Type B pancreatic cell (in vitro differentiated cells): Measurements from ENCODE around the gene GLRX3. TPM values are rescaled to one million over a fixed set of nuclear protein-coding genes. Genes with fewer than 3 reads are reported as not detected.
"Not testable (repeated sequence)": the region's sequence is repeated elsewhere in the genome, so short reads cannot be mapped to it uniquely, and the experiment has no call there.

Source experiments
- DNase-seq: peaks from one replicate; pipeline ENCODE4 v3.0.0; 2021; ENCODE audit warnings: mixed read lengths; ENCODE audit not compliant: unreplicated experiment; ENCODE audit errors: extremely low spot score
- H3K27ac Mint-ChIP-seq: 2 replicates; pipeline ENCODE4 v1.8.0; 2021; ENCODE audit warnings: mild to moderate bottlenecking, mixed read lengths
- H3K27me3 Mint-ChIP-seq: 2 replicates; pipeline ENCODE4 v1.8.0; 2021; ENCODE audit warnings: mixed read lengths
- H3K36me3 Mint-ChIP-seq: 2 replicates; pipeline ENCODE4 v1.8.0; 2021; ENCODE audit warnings: mixed read lengths
- H3K4me1 Mint-ChIP-seq: one replicate; pipeline ENCODE4 v1.8.0; 2021; ENCODE audit warnings: mixed read lengths; ENCODE audit not compliant: unreplicated experiment
- H3K4me3 Mint-ChIP-seq: 2 replicates; pipeline ENCODE4 v1.8.0; 2021; ENCODE audit warnings: mild to moderate bottlenecking, mixed read lengths
- H3K9me3 Mint-ChIP-seq: 2 replicates; pipeline ENCODE4 v1.8.0; 2021; ENCODE audit warnings: mixed read lengths
- total RNA-seq: library from RNA; stranded (reverse); gene quantifications from 2 replicates; pipeline ENCODE4 v1.2.1, GENCODE V29; 2021; ENCODE audit warnings: low replicate concordance
- TF ChIP-seq, protein P1 (sequence below): fragments of 200-600 bp; sonication (generic); conservative IDR thresholded peaks from 2 replicates; pipeline ENCODE4 v1.5.0; 2021; ENCODE audit warnings: antibody characterized with exemption, mild to moderate bottlenecking

The GLRX3 gene
- total RNA-seq, 1 donor from 2014 or later = 77.4 TPM

GRCh38 chr10:130201043-130201380, 64.8 kb downstream of the GLRX3 start:
- DNase-seq = no peak
- Mint-ChIP-seq H3K36me3 (no peaks in the 10 kb centered on the region), H3K4me3 (no peak overlapping the region), H3K4me1 (no peaks in the 10 kb centered on the region), H3K27me3 (no peaks in the 10 kb centered on the region), H3K9me3 (no peaks in the 10 kb centered on the region), H3K27ac (no peak overlapping the region)
- TF ChIP-seq, protein P1, sequence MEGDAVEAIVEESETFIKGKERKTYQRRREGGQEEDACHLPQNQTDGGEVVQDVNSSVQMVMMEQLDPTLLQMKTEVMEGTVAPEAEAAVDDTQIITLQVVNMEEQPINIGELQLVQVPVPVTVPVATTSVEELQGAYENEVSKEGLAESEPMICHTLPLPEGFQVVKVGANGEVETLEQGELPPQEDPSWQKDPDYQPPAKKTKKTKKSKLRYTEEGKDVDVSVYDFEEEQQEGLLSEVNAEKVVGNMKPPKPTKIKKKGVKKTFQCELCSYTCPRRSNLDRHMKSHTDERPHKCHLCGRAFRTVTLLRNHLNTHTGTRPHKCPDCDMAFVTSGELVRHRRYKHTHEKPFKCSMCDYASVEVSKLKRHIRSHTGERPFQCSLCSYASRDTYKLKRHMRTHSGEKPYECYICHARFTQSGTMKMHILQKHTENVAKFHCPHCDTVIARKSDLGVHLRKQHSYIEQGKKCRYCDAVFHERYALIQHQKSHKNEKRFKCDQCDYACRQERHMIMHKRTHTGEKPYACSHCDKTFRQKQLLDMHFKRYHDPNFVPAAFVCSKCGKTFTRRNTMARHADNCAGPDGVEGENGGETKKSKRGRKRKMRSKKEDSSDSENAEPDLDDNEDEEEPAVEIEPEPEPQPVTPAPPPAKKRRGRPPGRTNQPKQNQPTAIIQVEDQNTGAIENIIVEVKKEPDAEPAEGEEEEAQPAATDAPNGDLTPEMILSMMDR = no peak

DNA sequence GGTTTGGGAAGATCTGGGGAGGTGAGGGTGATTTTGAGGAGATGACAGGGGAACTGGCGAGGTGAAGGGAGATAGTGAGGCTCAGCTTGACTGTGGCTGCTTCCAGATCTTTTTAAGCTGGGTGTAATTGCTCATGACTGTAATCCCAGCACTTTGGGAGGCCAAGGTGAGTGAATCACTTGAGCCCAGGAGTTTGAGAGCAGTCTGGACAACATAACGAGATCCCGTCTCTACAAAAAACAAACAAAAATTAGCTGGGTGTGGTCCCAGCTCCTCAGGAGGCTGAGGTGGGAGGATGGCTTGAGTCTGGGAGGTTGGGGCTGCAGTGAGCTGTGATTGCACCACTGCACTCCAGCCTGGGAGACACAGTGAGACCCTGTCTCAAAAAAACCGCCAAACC, 66.0 kb downstream of the GLRX3 start:
- H3K9me3 Mint-ChIP-seq, H3K27me3 Mint-ChIP-seq, H3K4me1 Mint-ChIP-seq, H3K27ac Mint-ChIP-seq, H3K36me3 Mint-ChIP-seq, H3K4me3 Mint-ChIP-seq, DNase-seq: not testable (repeated sequence)

DNA sequence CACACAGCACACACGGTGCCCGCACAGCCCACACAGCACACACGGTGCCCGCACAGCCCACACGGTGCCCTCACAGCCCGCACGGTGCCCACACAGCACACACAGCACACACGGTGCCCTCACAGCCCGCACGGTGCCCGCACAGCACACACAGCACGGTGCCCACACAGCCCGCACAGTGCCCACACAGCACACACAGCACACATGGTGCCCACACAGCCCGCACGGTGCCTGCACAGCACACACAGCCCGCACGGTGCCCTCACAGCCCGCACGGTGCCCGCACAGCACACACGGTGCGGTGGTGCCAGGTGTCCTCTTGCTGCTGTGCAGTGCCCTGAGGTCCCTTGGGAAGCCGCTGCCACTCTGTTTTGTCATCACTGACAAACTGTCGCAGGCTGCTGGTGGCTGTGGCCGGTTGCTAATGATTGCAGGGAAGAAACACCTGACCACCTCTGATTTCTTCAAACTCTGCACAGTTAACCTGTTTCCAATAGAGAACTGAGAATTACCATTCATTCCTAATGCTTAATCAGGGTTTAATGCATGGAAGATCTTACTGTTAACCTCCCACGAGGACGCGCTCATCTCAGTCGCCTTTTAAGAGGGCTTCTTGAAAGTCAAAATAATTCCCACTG, 66.9 kb downstream of the GLRX3 start:
- DNase-seq = no peak
- TF ChIP-seq, protein P1 = no peak
- no peaks in the 10 kb centered on the region for H3K36me3 Mint-ChIP-seq
- no peak overlapping the region for H3K27ac Mint-ChIP-seq
- no peaks in the 10 kb centered on the region for H3K4me1 Mint-ChIP-seq
- no peaks in the 10 kb centered on the region for H3K9me3 Mint-ChIP-seq
- H3K4me3 Mint-ChIP-seq = no peak overlapping the region
- no peaks in the 10 kb centered on the region for H3K27me3 Mint-ChIP-seq

- H3K4me3 Mint-ChIP-seq = no peak overlapping the region
- no peak overlapping the region for H3K27ac Mint-ChIP-seq
- H3K9me3 Mint-ChIP-seq = no peaks in the 10 kb centered on the region
- DNase-seq = no peak
- no peaks in the 10 kb centered on the region for H3K36me3 Mint-ChIP-seq
- H3K4me1 Mint-ChIP-seq = no peaks in the 10 kb centered on the region
- TF ChIP-seq, protein P1 = no peak
- no peaks in the 10 kb centered on the region for H3K27me3 Mint-ChIP-seq
These were observed 67.4 kb downstream of the GLRX3 start for GRCh38 chr10:130203626-130204025.

DNA sequence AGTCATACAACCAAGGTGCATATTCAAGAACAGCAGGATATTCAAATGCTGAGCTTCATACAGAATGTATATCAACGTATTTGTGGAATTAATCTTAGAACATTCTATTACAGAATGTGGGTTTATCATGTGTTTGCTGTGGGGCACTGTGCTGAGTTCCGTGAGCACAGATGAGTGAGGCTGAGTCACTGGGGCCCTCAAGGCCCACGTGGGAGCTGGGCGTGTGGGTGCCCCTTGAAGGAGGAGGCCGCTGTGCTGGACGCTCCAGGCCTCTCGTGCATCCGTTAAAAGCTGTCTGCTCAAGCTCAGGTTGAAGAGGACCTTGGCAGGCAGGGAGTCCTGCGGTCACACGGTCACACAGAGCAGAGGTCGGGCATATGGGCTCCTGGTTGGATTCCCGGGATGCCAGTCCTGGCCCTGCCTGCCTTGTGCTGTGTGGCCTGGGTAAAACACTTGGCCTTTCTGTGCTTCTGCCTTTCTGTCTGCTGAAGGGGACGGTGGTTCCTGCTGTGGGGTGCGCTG, 70.1 kb downstream of the GLRX3 start:
- no peaks in the 10 kb centered on the region for H3K27me3 Mint-ChIP-seq
- TF ChIP-seq, protein P1 = no peak
- H3K4me3 Mint-ChIP-seq = no peak overlapping the region
- no peaks in the 10 kb centered on the region for H3K36me3 Mint-ChIP-seq
- H3K9me3 Mint-ChIP-seq = no peaks in the 10 kb centered on the region
- no peak overlapping the region for H3K27ac Mint-ChIP-seq
- no peak for DNase-seq
- H3K4me1 Mint-ChIP-seq = no peaks in the 10 kb centered on the region

GRCh38 chr10:130207205-130207604, 71.0 kb downstream of the GLRX3 start:
- TF ChIP-seq, protein P1 = no peak
- Mint-ChIP-seq H3K4me3 (no peak overlapping the region), H3K9me3 (no peaks in the 10 kb centered on the region), H3K36me3 (no peaks in the 10 kb centered on the region), H3K4me1 (no peaks in the 10 kb centered on the region), H3K27me3 (no peaks in the 10 kb centered on the region), H3K27ac (no peak overlapping the region)
- no peak for DNase-seq
